Measurements from ENCODE around the gene ZNF787. TPM values are rescaled to one million over a fixed set of nuclear protein-coding genes. Genes with fewer than 3 reads are reported as not detected.

ZNF787 gene
- total and polyA plus RNA-seq, 2 donors (not counting 3 experiments of a cell fraction or from before 2014, with no cell fraction given), result 11.6 to 32.7 TPM

GRCh38 chr19:56113074-56113632 lies 7.9 kb downstream of the ZNF787 start:
- H3K9me1 ChIP-seq (replicated peaks; ENCODE audit: control insufficient read depth, extremely low read depth, insufficient read depth, low read length), result no peaks in the 10 kb centered on the region
- H4K20me1 ChIP-seq (replicated peaks; ENCODE audit: control insufficient read depth, extremely low read depth, insufficient read depth, low read length), result no peaks in the 10 kb centered on the region
- H3K27me3 ChIP-seq (ENCODE audit: control insufficient read depth in 2 of 2, insufficient read depth in 2 of 2, low read length in 2 of 2), result no peaks in the 10 kb centered on the region
- FAIRE-seq (no peak), DNase-seq (ENCODE audit: low read depth, low spot score) (no peak)
- no peak overlapping the region for H3K4me2 ChIP-seq (ENCODE audit: insufficient read depth, low read length)
- no TSS peak for BruUV-seq (replicated peaks)
- H3K36me3 ChIP-seq (ENCODE audit: control insufficient read depth in 2 of 2, extremely low read depth in 1 of 2, insufficient read depth in 2 of 2, low read length in 2 of 2), result no peaks in the 10 kb centered on the region
- ChIA-PET POLR2A (no interaction called here), CTCF (interaction anchor here (2.5 kb wide), 1 partner anchor 59 kb away, joined by 6 read pairs; no protein-coding TSS in a partner anchor)
- no peaks in the 10 kb centered on the region for H3K9me3 ChIP-seq (replicated peaks; ENCODE audit: control insufficient read depth, insufficient read depth, low read length)
- intact Hi-C loops (cut with micrococcal nuclease), result no loop called here
- peaks cover 93% of the 10 kb centered on the region for H3K79me2 ChIP-seq (ENCODE audit: control insufficient read depth, insufficient read depth, low read length)
- H3K9ac ChIP-seq (replicated peaks; ENCODE audit: extremely low read depth, insufficient read depth, low read length), result no peak overlapping the region
- H3K4me1 ChIP-seq (ENCODE audit: control insufficient read depth, extremely low read depth, insufficient read depth, low read length), result peaks cover 32% of the 10 kb centered on the region
- H3K4me3 ChIP-seq (replicated peaks in 1 of 3; ENCODE audit: insufficient read depth in 1 of 3, low read depth in 1 of 3, low read length in 3 of 3), result no peak overlapping the region
- no peak overlapping the region for H2AFZ ChIP-seq (ENCODE audit: low read depth, low read length)
- no peak overlapping the region for H3K27ac ChIP-seq (ENCODE audit: insufficient read depth, low read depth, low read length)
- dilution Hi-C loops (cut with MboI; ENCODE audit: extremely low pct_ligation_motif_present, low sequenced_read_pairs), result no loop called here
- no peak for TF ChIP-seq POLR2AphosphoS5 (IDR thresholded peaks at IDR 0.05; ENCODE audit: insufficient read depth, low read depth, low read length)
- no peak for TF ChIP-seq EZH2 (IDR thresholded peaks at IDR 0.05; ENCODE audit: borderline replicate concordance, low read depth, low read length, severe bottlenecking)
- no peak for TF ChIP-seq FOS (IDR thresholded peaks at IDR 0.05; ENCODE audit: borderline replicate concordance, insufficient read depth, low read length)
- no peak for TF ChIP-seq JUN (IDR thresholded peaks at IDR 0.05; ENCODE audit: borderline replicate concordance, insufficient read depth, insufficient read length, low read depth)
- no peak for TF ChIP-seq CTCF (IDR thresholded peaks at IDR 0.05; ENCODE audit: extremely low read depth in 1 of 2, insufficient read depth in 1 of 2, low read depth in 1 of 2, low read length in 2 of 2)
- TF ChIP-seq MAX (IDR thresholded peaks at IDR 0.05; ENCODE audit: insufficient read depth, insufficient read length), result no peak
- no peak for TF ChIP-seq POLR2A (IDR thresholded peaks at IDR 0.05; ENCODE audit: low read depth, low read length)
- no peak for TF ChIP-seq MYC (IDR thresholded peaks at IDR 0.05; ENCODE audit: low read depth, low read length)
- no peak for TF ChIP-seq GATA2 (IDR thresholded peaks at IDR 0.05; ENCODE audit: insufficient read depth, insufficient read length, low read depth, low read length)

Measured in endothelial cell of umbilical vein (primary cell).